Ectodermal cell (in vitro differentiated cells): ENCODE data around the gene ATG101.

Source experiments
- H3K27ac ChIP-seq: 2 replicates; pipeline ENCODE4 v1.7.0; 2013; ENCODE audit warnings: mild to moderate bottlenecking, low read depth, low read length; ENCODE audit not compliant: insufficient read depth, poor library complexity, severe bottlenecking
- H3K27me3 ChIP-seq: 2 replicates; pipeline ENCODE4 v1.7.0; 2013; ENCODE audit warnings: mild to moderate bottlenecking, low read length; ENCODE audit not compliant: insufficient read depth, control insufficient read depth, poor library complexity, severe bottlenecking
- H3K36me3 ChIP-seq: one replicate; pipeline ENCODE4 v1.7.0; 2013; ENCODE audit warnings: low read length; ENCODE audit not compliant: control insufficient read depth, insufficient read depth
- H3K4me1 ChIP-seq: one replicate; pipeline ENCODE4 v1.7.0; 2013; ENCODE audit warnings: low read length; ENCODE audit not compliant: control insufficient read depth, insufficient read depth
- H3K4me3 ChIP-seq: 2 replicates; pipeline ENCODE4 v1.7.0; 2013; ENCODE audit warnings: low read depth, low read length, control low read depth; ENCODE audit not compliant: insufficient read depth
- H3K9me3 ChIP-seq: 2 replicates; pipeline ENCODE4 v1.7.0; 2013; ENCODE audit warnings: mild to moderate bottlenecking, low read length, moderate library complexity; ENCODE audit not compliant: control insufficient read depth
- WGBS, 2 experiments: methylation state at CpG; one replicate each; pipeline ENCODE4 v1.1.7; 2013; ENCODE audit warnings: missing lambda C conversion rate in 2 of 2; 5-methylcytosine and 5-hydroxymethylcytosine counted together

ATG101 gene

DNA sequence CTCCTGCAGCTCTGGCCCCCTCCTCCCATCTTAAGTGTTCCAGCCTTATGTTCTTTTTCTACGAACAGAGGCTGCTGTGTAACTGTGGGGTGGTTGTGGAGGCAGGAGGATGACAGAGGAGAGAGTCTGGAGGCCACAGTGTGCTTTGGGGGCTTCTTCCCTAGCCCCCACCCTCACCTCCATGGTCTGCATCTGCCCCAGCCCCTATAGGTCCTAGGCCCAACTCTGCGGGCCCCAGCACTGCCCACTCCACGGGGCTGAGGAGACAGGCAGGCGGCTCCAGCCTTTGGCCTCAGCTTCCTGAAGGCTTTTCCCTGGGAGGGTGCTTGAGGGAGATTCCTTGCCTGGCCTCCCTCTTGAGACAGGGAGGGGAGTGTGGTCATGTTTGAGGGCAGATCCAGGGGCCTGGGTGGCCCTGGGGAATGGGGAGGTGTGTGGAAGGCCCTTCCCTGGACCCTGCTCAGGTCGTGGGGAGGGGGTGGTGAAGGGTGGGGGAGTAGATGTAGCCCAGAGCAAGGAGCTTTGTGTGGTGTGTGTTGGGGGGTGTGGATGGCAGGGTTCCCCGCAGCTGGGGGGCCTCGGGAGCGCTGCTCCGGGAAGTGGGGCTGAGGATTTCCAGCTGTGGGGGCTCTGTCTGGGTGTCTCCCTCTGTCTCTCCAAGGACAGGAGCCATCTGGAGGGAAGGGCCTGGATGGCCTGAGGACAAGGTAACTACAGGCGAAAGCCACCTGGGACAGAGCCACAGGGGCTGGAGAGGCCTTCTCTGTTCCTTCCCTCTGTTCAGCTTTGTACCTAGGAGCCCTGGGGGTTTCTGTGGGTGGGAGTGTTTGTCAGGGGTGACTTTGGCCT, 10.8 kb downstream of the ATG101 start:
- Histone ChIP-seq H3K4me1 (peaks cover 23% of the 10 kb centered on the region), H3K27ac (no peak overlapping the region), H3K36me3 (peaks cover 4% of the 10 kb centered on the region), H3K4me3 (no peak overlapping the region), H3K9me3 (no peaks in the 10 kb centered on the region), H3K27me3 (no peaks in the 10 kb centered on the region)
- 90 to 92% methylated on average over 9 to 10 of the region's 10 CpGs for whole genome bisulfite sequencing, 2 experiments

DNA sequence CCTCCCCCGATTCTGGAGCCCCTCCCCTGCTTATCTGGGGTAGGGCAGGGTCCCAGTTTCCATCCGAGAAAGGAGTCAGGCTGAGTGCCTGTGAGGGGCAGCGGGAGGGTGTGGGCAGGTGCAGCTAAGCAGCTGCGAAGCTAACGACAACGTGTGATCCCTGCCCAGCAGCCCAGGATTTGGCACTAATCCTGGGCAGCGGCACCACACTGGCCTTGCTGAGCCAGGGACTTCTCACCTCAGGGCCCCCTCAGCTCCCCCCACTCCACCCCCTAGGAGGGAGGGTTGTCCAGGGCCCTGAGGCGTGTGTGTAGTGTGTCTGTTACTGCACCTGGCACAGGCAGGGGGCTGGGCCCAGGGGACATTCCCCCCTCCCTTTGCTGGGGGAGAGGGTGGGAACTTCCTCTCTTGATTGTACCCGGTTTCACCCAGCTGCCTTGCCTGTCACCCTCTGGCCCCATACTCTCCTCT, 11.5 kb downstream of the ATG101 start:
- H3K4me3 ChIP-seq: no peak overlapping the region
- H3K27ac ChIP-seq: no peak overlapping the region
- H3K4me1 ChIP-seq: peaks cover 23% of the 10 kb centered on the region
- H3K27me3 ChIP-seq: no peaks in the 10 kb centered on the region
- H3K36me3 ChIP-seq: peaks cover 4% of the 10 kb centered on the region
- 59 to 62% methylated on average over 9 of the region's 9 CpGs for WGBS, 2 experiments
- H3K9me3 ChIP-seq: no peaks in the 10 kb centered on the region

DNA sequence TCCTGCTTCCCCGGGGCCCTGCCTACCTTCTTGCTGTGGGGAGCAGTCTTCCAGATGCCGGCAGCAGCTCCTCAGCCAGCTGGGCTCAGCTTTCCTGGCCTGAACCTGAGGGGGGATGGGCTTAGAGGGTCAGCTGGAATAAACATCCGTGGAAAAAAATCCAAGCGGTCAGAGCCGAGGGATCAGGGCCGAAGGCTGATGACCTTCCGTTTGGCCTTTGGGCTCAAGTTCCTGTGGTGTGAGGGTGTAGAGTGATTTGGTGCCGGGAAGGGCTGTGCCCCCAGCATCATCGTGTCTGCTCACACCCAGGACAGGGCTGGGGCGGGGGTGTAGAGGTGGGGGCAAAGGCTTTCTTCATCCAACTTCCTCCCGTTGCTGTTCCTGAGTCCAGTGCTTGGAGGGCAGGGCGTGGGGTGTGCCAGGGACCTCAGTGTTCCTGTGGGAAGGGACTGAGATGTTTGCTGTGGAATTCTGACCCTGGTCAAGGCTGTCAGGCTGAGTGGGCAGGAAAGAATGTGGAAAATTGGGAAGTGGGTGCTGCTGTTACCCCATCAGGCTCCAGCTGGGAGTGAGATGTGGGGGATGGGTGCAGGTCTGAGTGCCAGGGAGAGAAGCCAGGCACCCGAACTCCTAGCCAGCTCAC, 12.4 kb downstream of the ATG101 start:
- Histone ChIP-seq H3K9me3 (no peaks in the 10 kb centered on the region), H3K4me1 (peaks cover 23% of the 10 kb centered on the region), H3K4me3 (no peak overlapping the region), H3K27ac (no peak overlapping the region), H3K36me3 (no peaks in the 10 kb centered on the region), H3K27me3 (no peaks in the 10 kb centered on the region)
- 65 to 66% methylated on average over 13 of the region's 13 CpGs for WGBS, 2 experiments

DNA sequence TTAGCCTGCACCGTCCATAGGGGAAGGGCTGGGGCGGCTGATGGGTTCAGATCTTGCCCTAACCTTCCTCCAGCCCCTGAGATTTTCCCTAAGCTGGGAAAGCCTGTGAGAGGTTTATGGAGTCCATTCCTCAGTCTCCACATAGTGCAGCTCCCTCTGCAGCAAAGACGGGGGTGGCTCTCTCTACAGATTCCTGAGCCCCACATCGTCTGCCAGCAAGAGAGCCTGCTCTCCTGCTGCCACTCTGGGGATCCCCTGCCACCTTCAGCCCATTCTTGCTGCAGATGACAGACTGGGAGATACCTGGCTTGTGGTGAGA, 12.8 kb downstream of the ATG101 start:
- Histone ChIP-seq H3K4me1 (peaks cover 23% of the 10 kb centered on the region), H3K4me3 (no peak overlapping the region), H3K9me3 (no peaks in the 10 kb centered on the region), H3K36me3 (no peaks in the 10 kb centered on the region), H3K27me3 (no peaks in the 10 kb centered on the region), H3K27ac (no peak overlapping the region)
- 77 to 81% methylated on average over 4 of the region's 4 CpGs for WGBS, 2 experiments

DNA sequence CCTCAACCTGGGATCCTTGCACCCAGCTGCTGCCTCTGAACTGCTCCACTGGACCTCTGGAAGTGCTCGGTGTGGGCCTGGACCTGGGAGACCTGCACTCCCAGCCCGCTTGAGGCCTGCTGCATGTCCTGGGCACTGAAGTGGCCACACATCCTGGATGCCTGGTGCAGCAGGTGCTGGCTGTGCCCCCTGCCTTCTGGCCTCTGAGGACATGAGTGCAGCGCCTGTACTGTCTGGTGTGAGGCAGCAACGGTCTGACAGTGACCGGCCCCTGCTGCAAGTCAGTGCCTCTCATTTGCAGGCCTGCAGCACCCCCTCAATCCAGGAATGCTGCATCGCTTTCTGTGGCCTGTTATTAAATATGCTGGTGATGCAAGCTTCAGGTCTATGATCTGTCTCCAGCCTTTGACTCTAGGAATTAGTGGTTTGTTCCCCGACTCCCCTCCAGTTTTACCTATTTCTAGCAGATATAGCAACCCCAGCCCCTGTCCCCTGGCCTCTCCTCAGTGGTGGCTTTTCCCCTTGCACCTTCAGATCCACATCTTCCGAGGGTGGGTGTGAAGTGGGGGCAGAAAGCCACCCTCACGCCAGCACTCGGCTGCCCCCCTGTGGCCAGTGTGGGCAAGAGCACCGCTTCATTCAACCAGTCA, 13.3 kb downstream of the ATG101 start:
- peaks cover 23% of the 10 kb centered on the region for H3K4me1 ChIP-seq
- no peaks in the 10 kb centered on the region for H3K9me3 ChIP-seq
- H3K4me3 ChIP-seq: no peak overlapping the region
- H3K36me3 ChIP-seq: no peaks in the 10 kb centered on the region
- WGBS, 2 experiments: 54 to 55% methylated on average over 11 of the region's 11 CpGs
- H3K27me3 ChIP-seq: no peaks in the 10 kb centered on the region
- H3K27ac ChIP-seq: no peak overlapping the region

DNA sequence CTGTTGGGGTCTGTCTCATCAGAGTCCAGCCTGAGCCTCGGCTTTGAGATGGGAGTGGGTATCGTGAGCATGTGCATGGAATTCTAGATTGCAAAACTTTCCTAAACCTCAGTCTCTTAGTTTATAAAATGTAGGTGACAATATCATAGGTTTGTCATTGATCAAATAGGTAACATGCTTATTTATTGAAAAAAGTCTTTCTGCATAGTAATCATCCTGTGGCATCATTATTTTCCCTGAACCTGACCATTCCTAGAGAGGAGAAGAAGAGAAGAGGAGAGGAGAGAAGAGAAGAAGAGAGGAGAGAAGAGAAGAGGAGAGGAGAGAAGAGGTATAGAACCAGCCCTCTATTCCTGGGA, 13.8 kb downstream of the ATG101 start:
- Histone ChIP-seq H3K27ac (no peak overlapping the region), H3K9me3 (no peaks in the 10 kb centered on the region), H3K4me3 (no peak overlapping the region), H3K4me1 (peaks cover 23% of the 10 kb centered on the region), H3K27me3 (no peaks in the 10 kb centered on the region), H3K36me3 (no peaks in the 10 kb centered on the region)
- 44 to 50% methylated on average over 2 of the region's 2 CpGs for WGBS, 2 experiments

DNA sequence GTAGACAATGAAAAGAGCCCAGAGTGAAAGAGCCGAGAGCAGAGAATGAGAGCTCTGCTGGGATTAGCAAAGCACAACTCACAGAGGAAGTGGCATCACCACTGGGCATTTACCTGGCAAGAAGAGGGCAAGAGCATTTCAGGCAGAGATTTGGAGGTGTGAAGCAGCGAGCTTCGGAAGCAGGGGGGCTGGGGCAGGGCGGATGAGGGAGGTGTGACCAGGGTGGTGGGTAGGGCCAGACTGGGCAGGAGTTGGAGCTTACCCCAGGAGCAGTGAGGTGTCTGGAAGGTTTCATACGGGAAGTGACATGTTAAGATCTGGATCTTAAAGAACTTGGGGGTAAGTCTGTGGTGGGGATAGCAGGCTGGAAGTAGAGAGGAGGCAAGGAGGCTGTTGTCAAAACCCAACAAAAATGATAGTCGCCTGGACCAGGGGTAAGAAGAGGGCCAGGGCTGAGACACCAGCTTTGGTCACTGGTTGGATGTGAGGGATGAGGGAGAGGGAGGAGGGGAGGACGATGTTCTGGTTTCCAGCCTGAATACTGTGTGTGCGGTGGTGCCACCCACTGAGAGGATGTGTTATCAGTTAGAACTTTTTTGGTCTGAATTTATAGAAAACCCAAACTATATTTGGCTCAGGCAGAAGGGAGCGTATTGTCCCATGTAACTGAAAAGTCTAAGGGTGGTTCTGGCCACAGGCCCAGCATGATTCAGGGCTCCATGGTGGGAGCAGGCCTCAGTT, 14.9 kb downstream of the ATG101 start:
- H3K9me3 ChIP-seq: no peaks in the 10 kb centered on the region
- H3K36me3 ChIP-seq: no peaks in the 10 kb centered on the region
- H3K4me3 ChIP-seq: no peak overlapping the region
- WGBS, 2 experiments: 92 to 94% methylated on average over 9 of the region's 9 CpGs
- H3K27ac ChIP-seq: no peak overlapping the region
- no peaks in the 10 kb centered on the region for H3K27me3 ChIP-seq
- H3K4me1 ChIP-seq: peaks cover 23% of the 10 kb centered on the region

DNA sequence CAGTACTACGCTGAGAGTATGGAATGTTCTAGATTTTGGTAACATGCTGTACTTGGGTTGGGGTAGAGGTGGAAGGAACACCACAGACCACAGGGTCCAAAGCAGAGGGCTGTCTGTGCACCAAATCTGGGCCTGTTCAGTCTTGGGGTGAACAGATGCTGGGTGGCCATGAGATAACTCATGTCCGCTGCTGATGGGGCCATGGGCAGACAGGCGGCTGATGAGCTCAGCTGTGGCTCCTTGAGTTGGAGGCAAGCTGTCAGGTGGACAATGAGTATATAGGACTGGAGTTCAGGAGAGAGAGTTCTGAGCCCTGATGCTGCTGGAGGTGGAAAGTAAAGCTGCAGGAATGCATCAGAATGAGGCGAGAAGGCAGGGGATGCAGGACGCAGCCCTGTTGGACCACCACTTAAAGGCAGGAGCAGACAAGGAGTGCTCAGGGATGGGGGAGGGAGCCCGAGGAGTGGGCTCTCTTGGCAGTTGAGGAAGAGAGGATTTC, 16.0 kb downstream of the ATG101 start:
- Histone ChIP-seq H3K4me1 (peaks cover 19% of the 10 kb centered on the region), H3K4me3 (no peak overlapping the region), H3K36me3 (no peaks in the 10 kb centered on the region), H3K27me3 (no peaks in the 10 kb centered on the region), H3K9me3 (no peaks in the 10 kb centered on the region), H3K27ac (no peak overlapping the region)
- WGBS, 2 experiments: 88 to 89% methylated on average over 6 of the region's 6 CpGs

DNA sequence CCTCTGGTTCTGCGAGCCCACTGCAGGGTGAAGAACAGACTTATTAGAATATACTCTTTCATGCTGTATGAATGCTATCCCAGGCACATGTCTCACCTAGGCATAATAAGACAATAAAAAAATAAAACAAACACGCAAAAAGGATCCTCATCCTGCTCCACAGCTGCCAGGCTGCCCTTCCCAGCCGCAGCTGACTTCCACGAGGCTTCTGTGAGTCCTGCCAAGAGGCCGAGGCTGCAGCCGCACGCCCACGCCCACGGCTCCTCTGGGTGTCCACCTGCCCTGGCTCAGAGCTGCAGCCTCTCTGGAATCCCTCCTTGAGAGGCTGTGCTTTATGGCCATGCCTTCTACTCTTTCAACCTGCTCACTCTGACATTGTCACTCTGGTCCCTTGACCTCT, 16.6 kb downstream of the ATG101 start:
- no peaks in the 10 kb centered on the region for H3K36me3 ChIP-seq
- 90 to 91% methylated on average over 9 of the region's 9 CpGs for WGBS, 2 experiments
- no peaks in the 10 kb centered on the region for H3K9me3 ChIP-seq
- no peaks in the 10 kb centered on the region for H3K27me3 ChIP-seq
- no peak overlapping the region for H3K4me3 ChIP-seq
- H3K4me1 ChIP-seq: peaks cover 13% of the 10 kb centered on the region
- no peak overlapping the region for H3K27ac ChIP-seq
